GM23248 (cell line): Measurements from ENCODE around the gene GOLPH3.

Source experiments
- EZH2 ChIP-seq: fragments of 200-600 bp; sonication (generic); IDR thresholded peaks from 2 replicates; pipeline ENCODE4 v1.6.1; 2018; ENCODE audit warnings: antibody characterized with exemption, mild to moderate bottlenecking; ENCODE audit not compliant: insufficient read depth, poor library complexity, severe bottlenecking
- EZH2phosphoT487 ChIP-seq: fragments of 200-600 bp; sonication (generic); IDR thresholded peaks from 2 replicates; pipeline ENCODE4 v1.6.1; 2018; ENCODE audit warnings: antibody characterized with exemption, moderate library complexity, mild to moderate bottlenecking, low read depth; ENCODE audit not compliant: insufficient read depth

DNA sequence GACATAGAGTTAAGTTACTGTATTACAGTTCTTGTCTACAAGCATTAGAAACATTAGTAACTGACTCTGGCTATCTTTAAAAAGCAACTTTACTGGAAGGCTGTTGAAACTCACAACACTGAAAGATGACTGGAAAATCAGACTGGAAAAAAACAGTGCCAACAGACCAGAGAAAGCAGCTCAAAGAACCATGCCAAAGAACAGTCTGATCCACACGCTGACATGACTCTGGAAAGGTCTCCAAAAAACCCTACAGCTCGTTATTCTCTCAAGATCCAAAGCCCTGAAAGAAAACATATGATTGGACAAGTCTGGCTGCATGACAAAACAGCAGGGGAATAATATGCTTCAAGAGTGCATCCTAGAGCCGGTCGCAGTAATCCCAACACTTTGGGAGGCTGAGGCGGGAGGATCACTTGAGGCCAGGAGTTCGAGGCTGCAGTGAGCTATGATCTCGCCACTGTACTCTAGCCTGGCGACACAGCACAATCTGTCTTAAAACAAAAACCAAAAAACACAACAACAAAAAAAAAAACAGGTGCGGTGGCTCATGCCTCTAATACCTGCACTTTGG lies 5.6 kb downstream of the GOLPH3 start:
- TF ChIP-seq EZH2: no peak
- TF ChIP-seq EZH2phosphoT487: no peak
